ENCODE data around the gene FAM184A. TPM values are rescaled to one million over a fixed set of nuclear protein-coding genes. Genes with fewer than 3 reads are reported as not detected.

FAM184A gene
- polyA plus RNA-seq, 1 experiment: 0.02 TPM

GRCh38 chr6:119096721-119097565 lies 18.5 kb upstream of the FAM184A start:
- H3K27me3 ChIP-seq (ENCODE audit: control insufficient read depth, insufficient read depth, low read length): no peaks in the 10 kb centered on the region
- CTCF ChIA-PET: no interaction called here
- POLR2A ChIA-PET: no interaction called here
- no peaks in the 10 kb centered on the region for H3K9me3 ChIP-seq (ENCODE audit: control insufficient read depth, insufficient read depth, low read length)
- no peak for DNase-seq (ENCODE audit: low read depth, low spot score)
- no peak overlapping the region for H3K4me3 ChIP-seq (ENCODE audit: low read depth, low read length)
- TF ChIP-seq, protein P1, sequence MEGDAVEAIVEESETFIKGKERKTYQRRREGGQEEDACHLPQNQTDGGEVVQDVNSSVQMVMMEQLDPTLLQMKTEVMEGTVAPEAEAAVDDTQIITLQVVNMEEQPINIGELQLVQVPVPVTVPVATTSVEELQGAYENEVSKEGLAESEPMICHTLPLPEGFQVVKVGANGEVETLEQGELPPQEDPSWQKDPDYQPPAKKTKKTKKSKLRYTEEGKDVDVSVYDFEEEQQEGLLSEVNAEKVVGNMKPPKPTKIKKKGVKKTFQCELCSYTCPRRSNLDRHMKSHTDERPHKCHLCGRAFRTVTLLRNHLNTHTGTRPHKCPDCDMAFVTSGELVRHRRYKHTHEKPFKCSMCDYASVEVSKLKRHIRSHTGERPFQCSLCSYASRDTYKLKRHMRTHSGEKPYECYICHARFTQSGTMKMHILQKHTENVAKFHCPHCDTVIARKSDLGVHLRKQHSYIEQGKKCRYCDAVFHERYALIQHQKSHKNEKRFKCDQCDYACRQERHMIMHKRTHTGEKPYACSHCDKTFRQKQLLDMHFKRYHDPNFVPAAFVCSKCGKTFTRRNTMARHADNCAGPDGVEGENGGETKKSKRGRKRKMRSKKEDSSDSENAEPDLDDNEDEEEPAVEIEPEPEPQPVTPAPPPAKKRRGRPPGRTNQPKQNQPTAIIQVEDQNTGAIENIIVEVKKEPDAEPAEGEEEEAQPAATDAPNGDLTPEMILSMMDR (IDR thresholded peaks at IDR 0.05; ENCODE audit: low read depth, low read length): no peak
- no peak overlapping the region for H3K27ac ChIP-seq (ENCODE audit: low read depth, low read length)

- Histone ChIP-seq H3K4me3 (ENCODE audit: low read depth, low read length) (no peak overlapping the region), H3K27me3 (ENCODE audit: control insufficient read depth, insufficient read depth, low read length) (no peaks in the 10 kb centered on the region), H3K27ac (ENCODE audit: low read depth, low read length) (no peak overlapping the region), H3K9me3 (ENCODE audit: control insufficient read depth, insufficient read depth, low read length) (no peaks in the 10 kb centered on the region)
- TF ChIP-seq, protein P1 (IDR thresholded peaks at IDR 0.05; ENCODE audit: low read depth, low read length): no peak
- POLR2A ChIA-PET: no interaction called here
- CTCF ChIA-PET: no interaction called here
- no peak for DNase-seq (ENCODE audit: low read depth, low spot score)
These were observed 11.8 kb upstream of the FAM184A start for GRCh38 chr6:119090256-119090655.

- POLR2A ChIA-PET: no interaction called here
- H3K4me3 ChIP-seq (ENCODE audit: low read depth, low read length): no peak overlapping the region
- CTCF ChIA-PET: no interaction called here
These were observed 6.3 kb upstream of the FAM184A start for GRCh38 chr6:119084784-119085183.

DNA sequence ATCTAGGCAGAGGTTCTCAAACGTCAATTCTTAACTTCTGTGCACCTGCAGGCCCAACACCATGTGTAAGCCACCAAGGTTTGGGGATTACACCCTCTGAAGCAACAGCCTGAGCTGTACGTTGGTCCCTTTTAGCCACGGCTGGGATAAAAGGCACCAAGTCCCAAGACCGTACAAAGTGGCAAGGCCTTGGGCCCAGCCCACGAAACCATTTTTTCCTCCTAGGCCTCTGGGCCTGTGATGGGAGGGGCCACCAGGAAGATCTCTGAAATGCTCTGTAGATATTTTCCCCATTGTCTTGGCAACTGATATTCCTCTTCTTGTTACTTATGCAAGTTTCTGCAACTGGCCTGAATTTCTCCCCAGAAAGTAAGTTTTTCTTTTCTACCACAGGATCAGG lies 4.5 kb upstream of the FAM184A start:
- no peak for DNase-seq (ENCODE audit: low read depth, low spot score)
- ChIA-PET CTCF (no interaction called here), POLR2A (no interaction called here)
- Histone ChIP-seq H3K27ac (ENCODE audit: low read depth, low read length) (no peak overlapping the region), H3K4me3 (ENCODE audit: low read depth, low read length) (no peak overlapping the region), H3K27me3 (ENCODE audit: control insufficient read depth, insufficient read depth, low read length) (peaks cover 1% of the 10 kb centered on the region), H3K9me3 (ENCODE audit: control insufficient read depth, insufficient read depth, low read length) (peaks cover 7% of the 10 kb centered on the region)
- TF ChIP-seq, protein P1 (IDR thresholded peaks at IDR 0.05; ENCODE audit: low read depth, low read length): no peak

More at GRCh38 chr6:119084784-119085183, 6.3 kb upstream of the FAM184A start:
- no peak overlapping the region for H3K27ac ChIP-seq (ENCODE audit: low read depth, low read length)
- peaks cover 7% of the 10 kb centered on the region; the same call in 1 of the 2 replicates for H3K9me3 ChIP-seq (ENCODE audit: control insufficient read depth, insufficient read depth, low read length)
- TF ChIP-seq, protein P1 (IDR thresholded peaks at IDR 0.05; ENCODE audit: low read depth, low read length): no peak
- no peaks in the 10 kb centered on the region for H3K27me3 ChIP-seq (ENCODE audit: control insufficient read depth, insufficient read depth, low read length)
- DNase-seq (ENCODE audit: low read depth, low spot score): no peak

DNA sequence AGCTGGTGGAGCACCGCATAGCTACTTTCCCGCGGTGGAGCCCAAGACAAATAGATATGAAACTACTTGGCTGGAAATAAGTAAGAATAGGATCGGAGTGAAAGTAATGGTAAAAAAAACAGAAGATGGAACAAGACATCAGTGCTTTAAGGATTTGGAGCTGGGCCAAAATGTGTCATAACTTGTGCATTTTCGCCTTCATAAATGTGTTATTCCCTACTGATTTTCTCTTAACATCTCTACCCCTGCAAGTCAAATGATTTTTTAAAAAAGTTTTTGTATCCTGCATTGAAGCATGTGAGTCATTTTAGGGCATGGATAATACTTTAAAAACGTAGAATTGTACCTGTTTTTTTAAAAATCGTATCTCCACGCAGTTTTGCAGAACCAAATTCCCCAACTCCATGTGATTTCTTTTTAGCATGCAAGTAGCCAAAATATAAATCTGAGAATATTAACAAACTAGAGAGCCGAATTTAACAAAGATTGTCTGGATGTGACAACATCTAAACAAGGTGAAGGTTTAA lies 882 bp upstream of the FAM184A start:
- ChIA-PET POLR2A (no interaction called here), CTCF (no interaction called here)
- no peak for DNase-seq (ENCODE audit: low read depth, low spot score)
- TF ChIP-seq, protein P1 (IDR thresholded peaks at IDR 0.05; ENCODE audit: low read depth, low read length): no peak
- peak overlapping the region; percentile 62 for H3K4me3 ChIP-seq (ENCODE audit: low read depth, low read length)
- H3K27me3 ChIP-seq (ENCODE audit: control insufficient read depth, insufficient read depth, low read length): peaks cover 14% of the 10 kb centered on the region
- H3K9me3 ChIP-seq (ENCODE audit: control insufficient read depth, insufficient read depth, low read length): peaks cover 7% of the 10 kb centered on the region
- no peak overlapping the region for H3K27ac ChIP-seq (ENCODE audit: low read depth, low read length)
